ENCODE measurements around the gene SFPQ.

DNA sequence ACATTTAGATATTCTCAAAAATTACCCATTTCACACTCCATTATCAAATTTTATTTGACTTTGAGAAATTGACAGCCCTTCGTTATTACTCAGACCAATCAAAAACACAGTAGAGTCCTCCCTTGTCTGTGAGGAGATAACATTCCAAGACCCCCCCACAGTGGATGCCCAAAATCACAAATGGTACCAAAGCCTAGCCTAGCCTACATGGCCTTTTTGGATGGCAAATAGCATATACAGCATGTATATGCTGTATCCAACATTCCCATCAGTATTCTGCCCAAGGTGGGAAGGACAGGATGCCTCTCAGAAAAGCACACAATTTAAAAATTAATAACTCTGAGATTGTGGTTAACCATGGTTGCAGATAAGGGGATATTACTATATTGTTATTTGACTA is 17.3 kb downstream of the SFPQ start:
- TF ChIP-seq ZNF274 (IDR thresholded peaks at IDR 0.05; ENCODE audit: low read depth, low read length): no peak
- TF ChIP-seq SUZ12 (IDR thresholded peaks at IDR 0.05; ENCODE audit: extremely low read depth, insufficient read depth, insufficient read length): no peak
- TF ChIP-seq YY1 (IDR thresholded peaks at IDR 0.05; ENCODE audit: insufficient read depth, insufficient read length): no peak

Measured in NT2/D1 (cell line).